ENCODE measurements around the gene CHERP. TPM values are rescaled to one million over a fixed set of nuclear protein-coding genes. Genes with fewer than 3 reads are reported as not detected.

CHERP gene
- total RNA-seq, 2 donors from 2014 or later: 4.3 to 8.0 TPM

DNA sequence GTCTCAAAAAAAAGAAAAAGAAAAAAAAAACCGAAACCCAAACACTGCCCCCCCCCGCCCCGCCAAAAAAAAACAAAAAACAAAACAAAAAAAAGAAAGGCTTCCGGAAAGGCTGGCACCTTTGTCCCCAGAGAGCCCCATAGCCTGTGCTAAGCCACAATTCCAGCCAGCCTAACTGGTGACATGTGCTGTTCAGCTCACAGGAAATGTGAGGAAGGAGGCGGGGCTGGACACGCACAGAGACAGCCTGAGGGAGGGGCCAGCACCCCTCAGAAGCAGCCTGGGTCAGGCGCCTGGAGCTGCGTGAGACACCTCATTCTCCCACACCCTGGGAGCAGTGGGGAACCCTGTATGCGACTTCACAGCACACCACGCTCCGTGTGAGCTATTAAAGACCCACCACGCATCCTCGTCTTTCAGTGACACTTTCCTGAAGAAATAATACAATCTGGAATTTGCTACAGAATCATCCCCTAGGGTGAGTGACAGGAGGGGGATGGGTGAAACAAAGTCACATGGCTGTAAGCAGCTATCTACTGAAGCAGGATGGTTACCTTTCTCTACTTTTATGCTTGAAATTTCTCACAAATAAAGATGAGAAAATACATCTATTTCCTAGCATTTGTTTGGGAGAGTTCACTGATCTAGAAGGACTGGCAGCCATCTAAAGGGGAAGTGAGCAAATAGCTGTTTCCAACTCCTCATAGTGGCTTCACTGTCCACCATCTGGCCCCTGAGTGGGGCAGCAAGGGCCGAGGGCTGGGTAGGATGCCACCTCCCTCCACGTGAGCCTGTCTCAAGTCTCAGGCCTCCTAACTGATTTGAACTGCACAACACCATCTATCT, 42.2 kb upstream of the CHERP start:
- Histone ChIP-seq H3K4me1 (peaks cover 0 to 92% of the 10 kb centered on the region in 2 donors), H3K27me3 (no peaks in the 10 kb centered on the region), H3K36me3 (peaks cover 1% of the 10 kb centered on the region), H3K9me3 (no peaks in the 10 kb centered on the region), H3K4me3 (no peak overlapping the region), H3K27ac (peak overlapping the region; percentile 63 to 68)
- TF ChIP-seq, protein P1, sequence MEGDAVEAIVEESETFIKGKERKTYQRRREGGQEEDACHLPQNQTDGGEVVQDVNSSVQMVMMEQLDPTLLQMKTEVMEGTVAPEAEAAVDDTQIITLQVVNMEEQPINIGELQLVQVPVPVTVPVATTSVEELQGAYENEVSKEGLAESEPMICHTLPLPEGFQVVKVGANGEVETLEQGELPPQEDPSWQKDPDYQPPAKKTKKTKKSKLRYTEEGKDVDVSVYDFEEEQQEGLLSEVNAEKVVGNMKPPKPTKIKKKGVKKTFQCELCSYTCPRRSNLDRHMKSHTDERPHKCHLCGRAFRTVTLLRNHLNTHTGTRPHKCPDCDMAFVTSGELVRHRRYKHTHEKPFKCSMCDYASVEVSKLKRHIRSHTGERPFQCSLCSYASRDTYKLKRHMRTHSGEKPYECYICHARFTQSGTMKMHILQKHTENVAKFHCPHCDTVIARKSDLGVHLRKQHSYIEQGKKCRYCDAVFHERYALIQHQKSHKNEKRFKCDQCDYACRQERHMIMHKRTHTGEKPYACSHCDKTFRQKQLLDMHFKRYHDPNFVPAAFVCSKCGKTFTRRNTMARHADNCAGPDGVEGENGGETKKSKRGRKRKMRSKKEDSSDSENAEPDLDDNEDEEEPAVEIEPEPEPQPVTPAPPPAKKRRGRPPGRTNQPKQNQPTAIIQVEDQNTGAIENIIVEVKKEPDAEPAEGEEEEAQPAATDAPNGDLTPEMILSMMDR (IDR thresholded peaks at IDR 0.05): no peak
- DNase-seq (ENCODE audit: low spot score): peak; percentile 89

DNA sequence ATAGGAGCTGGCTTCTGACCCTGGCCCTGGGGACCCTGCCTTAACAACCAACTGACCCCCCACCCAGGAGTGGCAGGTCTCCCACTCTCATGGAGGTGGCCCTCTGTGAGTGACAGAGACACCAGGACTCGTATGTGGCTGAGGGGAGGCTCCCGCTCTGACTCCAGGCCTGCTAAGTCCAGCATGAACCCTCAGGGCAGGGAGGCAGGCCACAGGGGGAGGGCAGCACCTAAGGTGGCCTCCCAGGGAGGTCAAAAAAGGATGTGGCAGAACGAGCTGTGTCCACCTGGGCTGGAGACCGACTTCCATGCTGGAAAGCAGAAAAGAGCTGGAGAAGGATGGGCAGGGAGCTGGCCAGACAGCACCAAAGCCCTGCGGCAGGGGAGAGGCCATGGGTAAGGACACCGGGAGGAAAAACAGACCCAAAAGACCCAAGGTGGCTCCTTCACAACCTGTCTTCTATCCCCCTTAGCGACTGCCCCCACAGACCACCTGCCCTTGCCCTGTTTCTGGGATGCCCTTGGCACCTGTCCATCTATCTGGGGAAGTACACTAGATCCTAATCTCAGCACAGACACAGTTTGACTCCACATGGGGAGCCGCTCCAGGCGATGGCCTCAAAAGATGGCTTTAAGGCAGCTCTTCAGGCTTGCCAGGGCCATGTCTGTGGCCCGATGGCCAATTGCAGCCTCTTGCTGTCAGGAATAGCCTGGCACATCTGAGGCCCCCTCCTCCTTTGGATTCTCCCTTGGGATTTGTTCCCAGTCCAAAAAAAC, 40.4 kb upstream of the CHERP start:
- DNase-seq (ENCODE audit: low spot score): no peak
- no peak overlapping the region for H3K27ac ChIP-seq
- peaks cover 0 to 77% of the 10 kb centered on the region in 2 donors for H3K4me1 ChIP-seq

DNA sequence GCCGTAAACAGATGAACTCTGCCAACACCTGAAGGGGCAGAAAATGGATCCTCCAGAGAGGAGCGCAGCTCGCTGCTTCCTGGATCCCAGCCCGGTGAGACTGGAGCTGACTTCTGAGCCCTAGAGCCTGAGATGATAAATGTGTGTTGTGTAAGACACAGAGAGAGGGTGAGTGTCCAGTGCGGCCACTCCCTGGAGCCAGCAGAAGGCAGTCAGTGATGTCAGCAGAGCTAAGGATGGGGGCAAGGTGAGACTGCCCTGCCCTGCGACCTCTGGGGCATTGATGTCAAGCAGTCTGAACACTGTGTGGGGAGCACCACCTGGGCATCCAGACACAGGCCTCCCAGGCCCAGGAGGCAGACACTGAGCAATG, 39.7 kb upstream of the CHERP start:
- no peak for DNase-seq (ENCODE audit: low spot score)
- Histone ChIP-seq H3K36me3 (peaks cover 24% of the 10 kb centered on the region), H3K4me3 (no peak overlapping the region), H3K27me3 (no peaks in the 10 kb centered on the region), H3K27ac (no peak overlapping the region), H3K4me1 (peaks cover 0 to 73% of the 10 kb centered on the region in 2 donors), H3K9me3 (no peaks in the 10 kb centered on the region)
- TF ChIP-seq, protein P1 (IDR thresholded peaks at IDR 0.05): no peak

More for the DNA sequence above, 40.4 kb upstream of the CHERP start:
- Histone ChIP-seq H3K27me3 (no peaks in the 10 kb centered on the region), H3K9me3 (no peaks in the 10 kb centered on the region), H3K36me3 (peaks cover 16% of the 10 kb centered on the region), H3K4me3 (no peak overlapping the region)
- TF ChIP-seq, protein P1 (IDR thresholded peaks at IDR 0.05): no peak

DNA sequence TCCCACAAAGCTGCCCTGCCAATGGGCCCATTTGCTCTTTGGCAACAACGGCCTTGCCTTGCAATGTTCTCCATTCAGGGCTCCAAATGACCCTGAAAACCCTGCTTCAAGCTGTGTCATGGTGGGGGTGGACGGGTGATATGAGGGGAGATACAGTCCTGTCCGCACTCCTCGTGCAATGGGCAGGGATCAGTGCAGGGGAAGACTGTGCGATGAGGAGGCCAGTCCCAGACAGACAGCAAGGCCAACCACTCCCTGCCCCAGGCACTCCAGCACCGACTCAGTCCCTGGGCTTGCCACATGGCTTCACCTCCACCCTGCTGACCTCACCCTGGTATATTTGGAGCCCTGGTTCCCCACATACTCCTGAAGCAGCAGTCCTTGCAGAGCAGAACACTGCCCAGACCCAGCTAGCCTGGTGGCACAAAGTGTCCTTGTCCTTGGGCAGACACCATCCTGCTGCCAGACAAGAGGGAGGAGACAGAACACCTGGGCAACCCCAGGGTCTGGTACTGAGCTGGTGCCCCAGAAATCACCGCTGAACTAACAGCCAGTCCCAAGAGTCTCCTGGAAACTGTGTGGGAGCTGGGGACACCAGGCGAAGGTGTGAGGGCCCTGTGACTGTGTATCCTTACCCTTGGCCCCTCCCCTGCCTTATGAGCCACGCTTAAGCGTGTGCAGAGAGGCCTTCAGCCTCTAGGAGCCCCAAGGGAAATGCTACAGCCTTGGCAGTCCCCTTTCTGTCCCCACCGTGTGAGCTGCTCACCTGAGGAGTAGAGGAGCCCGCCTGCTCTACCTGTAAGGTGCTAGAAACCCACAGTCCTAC, 39.1 kb upstream of the CHERP start:
- H3K36me3 ChIP-seq: peaks cover 30% of the 10 kb centered on the region
- TF ChIP-seq, protein P1 (IDR thresholded peaks at IDR 0.05): no peak
- H3K27ac ChIP-seq: no peak overlapping the region
- H3K27me3 ChIP-seq: no peaks in the 10 kb centered on the region
- peaks cover 0 to 69% of the 10 kb centered on the region in 2 donors for H3K4me1 ChIP-seq
- H3K4me3 ChIP-seq: no peak overlapping the region
- no peak for DNase-seq (ENCODE audit: low spot score)
- H3K9me3 ChIP-seq: no peaks in the 10 kb centered on the region

DNA sequence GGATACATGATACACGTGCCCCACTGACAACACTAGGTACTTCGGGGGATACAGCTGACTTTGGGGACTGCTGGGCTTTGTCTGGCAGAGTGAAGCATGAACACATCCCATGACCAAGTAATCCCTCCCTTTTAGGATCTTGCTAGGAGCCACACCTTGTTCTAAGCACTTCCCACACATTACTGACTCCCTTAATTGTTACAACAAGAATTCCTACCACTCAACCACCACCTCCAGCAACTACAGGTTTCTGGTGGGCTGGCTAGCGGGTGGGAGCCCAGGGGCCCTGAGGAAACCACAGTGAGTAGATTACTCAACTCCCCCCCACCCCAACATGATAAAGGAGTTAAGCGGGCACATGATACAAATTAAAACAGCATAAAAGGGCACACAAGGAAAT, 37.1 kb upstream of the CHERP start:
- Histone ChIP-seq H3K4me3 (no peak overlapping the region), H3K4me1 (peaks cover 0 to 51% of the 10 kb centered on the region in 2 donors), H3K27me3 (no peaks in the 10 kb centered on the region), H3K9me3 (no peaks in the 10 kb centered on the region), H3K36me3 (peaks cover 39% of the 10 kb centered on the region), H3K27ac (no peak overlapping the region)
- no peak for DNase-seq (ENCODE audit: low spot score)
- TF ChIP-seq, protein P1 (IDR thresholded peaks at IDR 0.05): no peak
